AG04449 (cell line): Measurements from ENCODE around the gene PRKD2.
A peak's percentile ranks its signal among the peaks of the same experiment; 100 is the strongest.

Experiments used
- CTCF ChIA-PET: fragments of 350-600 bp; formaldehyde crosslinking; extraction: SDS; loops from one replicate; lab custom pipeline; 2021; ENCODE audit warnings: antibody characterized with exemption; lab: Yijun Ruan, JAX
- POLR2A ChIA-PET: fragments of 400-600, 350-600 bp; formaldehyde crosslinking; extraction: SDS; loops from one replicate; lab custom pipeline; 2020; ENCODE audit warnings: antibody characterized with exemption, inconsistent platforms; lab: Yijun Ruan, JAX
- DNase-seq: peaks from one replicate; pipeline ENCODE4 v3.0.0-alpha.2; 2010; ENCODE audit warnings: low read depth, low spot score
- H3K4me3 ChIP-seq: 2 replicates; pipeline ENCODE4 v1.5.1; 2011; ENCODE audit warnings: low read depth, mild to moderate bottlenecking, control low read depth, low read length
- CTCF ChIP-seq: IDR thresholded peaks from one replicate; pipeline ENCODE4 v1.5.1; 2011; ENCODE audit warnings: mild to moderate bottlenecking, moderate library complexity, low read length, control low read depth, inconsistent platforms; ENCODE audit not compliant: insufficient read depth; ENCODE audit errors: missing control alignments

PRKD2 gene

GRCh38 chr19:46710687-46711086 is 6.2 kb downstream of the PRKD2 start:
- DNase-seq = no peak
- POLR2A ChIA-PET = interaction anchor here (0.7 kb wide), 1 partner anchor 40 kb away, joined by 3 read pairs; no protein-coding TSS in a partner anchor
- CTCF ChIA-PET = interaction anchor here (1.0 to 2.6 kb wide), 5 partner anchors 12 to 127 kb away, joined by 3 to 8 read pairs (median 3); no protein-coding TSS in a partner anchor

GRCh38 chr19:46704379-46705076 is 12.4 kb downstream of the PRKD2 start:
- DNase-seq = no peak
- peak; percentile 91 for TF ChIP-seq CTCF
- POLR2A ChIA-PET = interaction anchor here (0.7 kb wide), 1 partner anchor 301 kb away, joined by 3 read pairs; no protein-coding TSS in a partner anchor
- H3K4me3 ChIP-seq = no peak overlapping the region
- CTCF ChIA-PET = interaction anchor here (0.6 to 6.4 kb wide), 33 partner anchors 9 to 138 kb away, joined by 3 to 116 read pairs (median 5); partner anchors contain the start of genes FKRP and PRKD2

More at GRCh38 chr19:46710687-46711086, 6.2 kb downstream of the PRKD2 start:
- no peak overlapping the region for H3K4me3 ChIP-seq
- no peak for TF ChIP-seq CTCF

GRCh38 chr19:46700704-46701103 is 16.2 kb downstream of the PRKD2 start:
- TF ChIP-seq CTCF = no peak
- H3K4me3 ChIP-seq = no peak overlapping the region
- no peak for DNase-seq
- POLR2A ChIA-PET = no interaction called here
- CTCF ChIA-PET = interaction anchor here (1.0 to 6.4 kb wide), 3 partner anchors 7 to 48 kb away, joined by 3 to 116 read pairs (median 21); partner anchors contain the start of gene PRKD2

- POLR2A ChIA-PET = interaction anchor here (0.7 kb wide), 1 partner anchor 39 kb away, joined by 4 read pairs; no protein-coding TSS in a partner anchor
- no peak overlapping the region for H3K4me3 ChIP-seq
- CTCF ChIA-PET = interaction anchor here (1.2 to 4.6 kb wide), 3 partner anchors 9 to 30 kb away, joined by 3 to 21 read pairs (median 10); no protein-coding TSS in a partner anchor
Measured at GRCh38 chr19:46698395-46699321, 18.3 kb downstream of the PRKD2 start.

GRCh38 chr19:46697204-46697960 is 19.5 kb downstream of the PRKD2 start:
- DNase-seq = no peak
- CTCF ChIA-PET = interaction anchor here (0.9 to 4.6 kb wide), 7 partner anchors 10 to 84 kb away, joined by 3 to 21 read pairs (median 3); no protein-coding TSS in a partner anchor
- no peak for TF ChIP-seq CTCF

More at GRCh38 chr19:46698395-46699321, 18.3 kb downstream of the PRKD2 start:
- DNase-seq = no peak
- TF ChIP-seq CTCF = no peak

More at GRCh38 chr19:46697204-46697960, 19.5 kb downstream of the PRKD2 start:
- H3K4me3 ChIP-seq = no peak overlapping the region
- POLR2A ChIA-PET = no interaction called here
